K562 (cell line): ENCODE measurements around the gene SPATA13.

Source experiments
- CTCF ChIP-seq, 3 experiments: IDR thresholded peaks in 2 of 3; conservative IDR thresholded peaks in 1 of 3; 2 replicates each; pipeline ENCODE4 v1.5.1; 2011 to 2012; ENCODE audit warnings: low read length in 3 of 3, mild to moderate bottlenecking in 3 of 3, control low read depth in 2 of 3, improper control_type of control experiment in 1 of 3, inconsistent platforms in 1 of 3, low read depth in 1 of 3, mixed read lengths in 1 of 3, moderate library complexity in 1 of 3; ENCODE audit not compliant: insufficient read depth in 2 of 3
- TCF7 ChIP-seq: sonication (generic); IDR thresholded peaks from 2 replicates; pipeline ENCODE4 v1.6.1; 2016; ENCODE audit warnings: antibody characterized with exemption, borderline replicate concordance
- U2AF1 ChIP-seq: fragments of 200-400 bp; formaldehyde crosslinking; optimal IDR thresholded peaks from 2 replicates; pipeline ENCODE3; 2017; ENCODE audit warnings: mild to moderate bottlenecking, low read depth, low read length, moderate library complexity
- ZBTB33 ChIP-seq: sonication (generic); formaldehyde crosslinking; IDR thresholded peaks from 2 replicates; pipeline ENCODE4 v1.8.1; 2023; ENCODE audit warnings: mild to moderate bottlenecking, missing genetic modification reagents
- TF ChIP-seq, protein P1 (sequence below), 2 experiments: fragments of 450-650 bp in 1 of 2; sonication (generic) in 1 of 2; formaldehyde crosslinking; conservative IDR thresholded peaks; 2 replicates each; pipeline versions ENCODE4 v1.4.0 to v1.8.1; 2020 to 2022; ENCODE audit warnings: mild to moderate bottlenecking in 1 of 2, missing genetic modification reagents in 1 of 2
- TF ChIP-seq, protein P2 (sequence below): fragments of 450-650 bp; IDR thresholded peaks from 2 replicates; pipeline ENCODE4 v1.6.1; 2016; ENCODE audit warnings: missing biosample characterization, missing genetic modification characterization

GRCh38 chr13:24277761-24278160 is 117.2 kb downstream of the SPATA13 start:
- TF ChIP-seq CTCF (IDR thresholded peaks at IDR 0.05 in 2 of 3, conservative IDR thresholded peaks at IDR 0.05 in 1 of 3; ENCODE audit: insufficient read depth in 2 of 3, low read depth in 1 of 3, low read length in 3 of 3) (no peak), ZBTB33 (no peak), TCF7 (no peak), U2AF1 (no peak)
- TF ChIP-seq, protein P1, sequence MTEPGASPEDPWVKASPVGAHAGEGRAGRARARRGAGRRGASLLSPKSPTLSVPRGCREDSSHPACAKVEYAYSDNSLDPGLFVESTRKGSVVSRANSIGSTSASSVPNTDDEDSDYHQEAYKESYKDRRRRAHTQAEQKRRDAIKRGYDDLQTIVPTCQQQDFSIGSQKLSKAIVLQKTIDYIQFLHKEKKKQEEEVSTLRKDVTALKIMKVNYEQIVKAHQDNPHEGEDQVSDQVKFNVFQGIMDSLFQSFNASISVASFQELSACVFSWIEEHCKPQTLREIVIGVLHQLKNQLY (CRISPR knock-in tag; conservative IDR thresholded peaks at IDR 0.05) = no peak
- TF ChIP-seq, protein P2, sequence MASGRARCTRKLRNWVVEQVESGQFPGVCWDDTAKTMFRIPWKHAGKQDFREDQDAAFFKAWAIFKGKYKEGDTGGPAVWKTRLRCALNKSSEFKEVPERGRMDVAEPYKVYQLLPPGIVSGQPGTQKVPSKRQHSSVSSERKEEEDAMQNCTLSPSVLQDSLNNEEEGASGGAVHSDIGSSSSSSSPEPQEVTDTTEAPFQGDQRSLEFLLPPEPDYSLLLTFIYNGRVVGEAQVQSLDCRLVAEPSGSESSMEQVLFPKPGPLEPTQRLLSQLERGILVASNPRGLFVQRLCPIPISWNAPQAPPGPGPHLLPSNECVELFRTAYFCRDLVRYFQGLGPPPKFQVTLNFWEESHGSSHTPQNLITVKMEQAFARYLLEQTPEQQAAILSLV (tag) = no peak
